Upper lobe of left lung (tissue), 4 donors: Measurements from ENCODE around the gene TRIM34.

Experiments used
- CTCF ChIP-seq, 6 experiments: fragments of 450-650 bp in 4 of 6; fragments of 200-600 bp in 2 of 6; sonication (generic) in 2 of 6; IDR thresholded peaks; one replicate each; pipeline ENCODE4 v1.5.1; 2016 to 2019; ENCODE audit warnings: antibody characterized with exemption in 6 of 6
- EP300 ChIP-seq, 4 donors: sonication (generic); formaldehyde crosslinking; IDR thresholded peaks; one replicate each; pipeline ENCODE4 v1.5.1; 2017; ENCODE audit warnings: antibody characterized with exemption in 4 of 4, control low read depth in 2 of 4
- POLR2A ChIP-seq, 4 donors: fragments of 450-650 bp; IDR thresholded peaks; one replicate each; pipeline ENCODE4 v1.5.1; 2016 to 2017; ENCODE audit warnings: antibody characterized with exemption in 4 of 4, mild to moderate bottlenecking in 2 of 4
- POLR2AphosphoS5 ChIP-seq, 2 donors: sonication (generic); formaldehyde crosslinking; IDR thresholded peaks; one replicate each; pipeline ENCODE4 v1.5.1; 2017; ENCODE audit warnings: antibody characterized with exemption in 2 of 2

- TF ChIP-seq CTCF (IDR thresholded peaks at IDR 0.05) (no peak), EP300 (IDR thresholded peaks at IDR 0.05) (no peak), POLR2A (IDR thresholded peaks at IDR 0.05) (no peak), POLR2AphosphoS5 (IDR thresholded peaks at IDR 0.05) (no peak)
These were observed 16.0 kb upstream of the TRIM34 start for GRCh38 chr11:5608808-5609207.
